Peyer's patch (tissue), 4 donors: ENCODE measurements around the gene ARHGEF12. TPM values are rescaled to one million over a fixed set of nuclear protein-coding genes. Genes with fewer than 3 reads are reported as not detected.

Experiments used
- DNase-seq, 3 donors: peaks; one replicate each; pipeline ENCODE4 v3.0.0-alpha.2; 2017 to 2019
- H3K27ac ChIP-seq, 4 donors: fragments of 200-600 bp; sonication (generic); one replicate each; pipeline ENCODE4 v1.5.1; 2016 to 2019
- H3K27me3 ChIP-seq, 2 donors: fragments of 200-600 bp; sonication (generic); one replicate each; pipeline ENCODE4 v1.5.1; 2019
- H3K36me3 ChIP-seq, 3 donors: fragments of 200-600 bp; sonication (generic); one replicate each; pipeline ENCODE4 v1.5.1; 2016 to 2019
- H3K4me1 ChIP-seq, 4 donors: fragments of 200-600 bp; sonication (generic); one replicate each; pipeline ENCODE4 v1.5.1; 2016 to 2019
- H3K4me3 ChIP-seq, 4 donors: fragments of 200-600 bp; sonication (generic); 1 replicate in 3 of 4; 2 replicates in 1 of 4; pipeline ENCODE4 v1.5.1; 2016 to 2019; ENCODE audit warnings: mild to moderate bottlenecking in 1 of 4
- H3K9me3 ChIP-seq, 4 donors: fragments of 200-600 bp; sonication (generic); one replicate each; pipeline ENCODE4 v1.5.1; 2016 to 2019; ENCODE audit warnings: mild to moderate bottlenecking in 1 of 4
- CTCF ChIP-seq, 6 experiments: fragments of 450-650 bp in 4 of 6; fragments of 200-600 bp in 2 of 6; sonication (generic) in 1 of 6; IDR thresholded peaks; one replicate each; pipeline ENCODE4 v1.5.1; 2017 to 2019; ENCODE audit warnings: antibody characterized with exemption in 6 of 6, mild to moderate bottlenecking in 3 of 6, moderate library complexity in 1 of 6
- POLR2A ChIP-seq, 2 donors: fragments of 450-650 bp; IDR thresholded peaks; one replicate each; pipeline ENCODE4 v1.5.1; 2017; ENCODE audit warnings: antibody characterized with exemption in 2 of 2, mild to moderate bottlenecking in 2 of 2, moderate library complexity in 2 of 2
- total RNA-seq, 4 donors: library from RNA; depleted of rRNA; stranded (reverse); fragments of >200 nt; gene quantifications; one replicate each; pipeline ENCODE4 v1.1.0, GENCODE V29; 2016

ARHGEF12 gene
- total RNA-seq, 4 donors from 2014 or later, result 102 to 122 (median 107) TPM

- Histone ChIP-seq H3K4me1 (no peaks in the 10 kb centered on the region), H3K27ac (no peak overlapping the region), H3K4me3 (no peak overlapping the region), H3K36me3 (peaks cover 0 to 94% (median 0%) of the 10 kb centered on the region in 3 donors), H3K9me3 (no peaks in the 10 kb centered on the region), H3K27me3 (no peaks in the 10 kb centered on the region)
- no peak for TF ChIP-seq CTCF (IDR thresholded peaks at IDR 0.05)
- no peak for TF ChIP-seq POLR2A (IDR thresholded peaks at IDR 0.05)
- DNase-seq, result no peak
Observed at GRCh38 chr11:120462825-120463224, 126.6 kb downstream of the ARHGEF12 start.

GRCh38 chr11:120465921-120466534 is 129.8 kb downstream of the ARHGEF12 start:
- H3K36me3 ChIP-seq, result peaks cover 0 to 94% (median 0%) of the 10 kb centered on the region in 3 donors
- DNase-seq, result no peak
- no peaks in the 10 kb centered on the region for H3K4me1 ChIP-seq
- H3K4me3 ChIP-seq, result no peak overlapping the region
- H3K27me3 ChIP-seq, result no peaks in the 10 kb centered on the region
- H3K27ac ChIP-seq, result no peak overlapping the region
- no peaks in the 10 kb centered on the region for H3K9me3 ChIP-seq
- TF ChIP-seq CTCF (IDR thresholded peaks at IDR 0.05) (no peak), POLR2A (IDR thresholded peaks at IDR 0.05) (no peak)

- DNase-seq, result no peak
- Histone ChIP-seq H3K4me3 (no peak overlapping the region), H3K36me3 (peaks cover 0 to 91% (median 0%) of the 10 kb centered on the region in 3 donors), H3K27ac (no peak overlapping the region), H3K9me3 (no peaks in the 10 kb centered on the region), H3K27me3 (no peaks in the 10 kb centered on the region), H3K4me1 (no peaks in the 10 kb centered on the region)
- TF ChIP-seq CTCF (IDR thresholded peaks at IDR 0.05) (no peak), POLR2A (IDR thresholded peaks at IDR 0.05) (no peak)
Observed at GRCh38 chr11:120467627-120468026, 131.4 kb downstream of the ARHGEF12 start.

- TF ChIP-seq CTCF (IDR thresholded peaks at IDR 0.05), result no peak
- no peak for TF ChIP-seq POLR2A (IDR thresholded peaks at IDR 0.05)
- H3K36me3 ChIP-seq, result peaks cover 0 to 92% (median 0%) of the 10 kb centered on the region in 3 donors
- no peak overlapping the region for H3K4me3 ChIP-seq
- no peaks in the 10 kb centered on the region for H3K27me3 ChIP-seq
- no peak for DNase-seq
- no peak overlapping the region for H3K27ac ChIP-seq
- no peaks in the 10 kb centered on the region for H3K4me1 ChIP-seq
- no peaks in the 10 kb centered on the region for H3K9me3 ChIP-seq
Observed at GRCh38 chr11:120471131-120471530, 134.9 kb downstream of the ARHGEF12 start.

- TF ChIP-seq POLR2A (IDR thresholded peaks at IDR 0.05) (no peak), CTCF (IDR thresholded peaks at IDR 0.05) (no peak)
- no peak overlapping the region for H3K27ac ChIP-seq
- H3K27me3 ChIP-seq, result no peaks in the 10 kb centered on the region
- H3K36me3 ChIP-seq, result peaks cover 0 to 91% (median 0%) of the 10 kb centered on the region in 3 donors
- H3K4me1 ChIP-seq, result no peaks in the 10 kb centered on the region
- no peak overlapping the region for H3K4me3 ChIP-seq
- DNase-seq, result no peak
- no peaks in the 10 kb centered on the region for H3K9me3 ChIP-seq
Observed at GRCh38 chr11:120471994-120472393, 135.8 kb downstream of the ARHGEF12 start.
